Measurements from ENCODE around the gene LMO3. TPM values are rescaled to one million over a fixed set of nuclear protein-coding genes. Genes with fewer than 3 reads are reported as not detected.

The LMO3 gene
- total and polyA plus RNA-seq, 2 donors (not counting 3 experiments of a cell fraction or from before 2014, with no cell fraction given) = not detected

- FAIRE-seq (no peak), DNase-seq (ENCODE audit: low read depth, low spot score) (no peak)
- no peaks in the 10 kb centered on the region for H3K9me1 ChIP-seq (replicated peaks; ENCODE audit: control insufficient read depth, extremely low read depth, insufficient read depth, low read length)
- H4K20me1 ChIP-seq (replicated peaks; ENCODE audit: control insufficient read depth, extremely low read depth, insufficient read depth, low read length) = no peaks in the 10 kb centered on the region
- CTCF ChIA-PET = no interaction called here
- no peak overlapping the region for H2AFZ ChIP-seq (ENCODE audit: low read depth, low read length)
- no peaks in the 10 kb centered on the region for H3K4me1 ChIP-seq (ENCODE audit: control insufficient read depth, extremely low read depth, insufficient read depth, low read length)
- intact Hi-C loops (cut with micrococcal nuclease) (no loop called here), dilution Hi-C loops (cut with MboI; ENCODE audit: extremely low pct_ligation_motif_present, low sequenced_read_pairs) (no loop called here)
- no peaks in the 10 kb centered on the region for H3K36me3 ChIP-seq (ENCODE audit: control insufficient read depth in 2 of 2, extremely low read depth in 1 of 2, insufficient read depth in 2 of 2, low read length in 2 of 2)
- no peaks in the 10 kb centered on the region for H3K79me2 ChIP-seq (ENCODE audit: control insufficient read depth, insufficient read depth, low read length)
- no peaks in the 10 kb centered on the region for H3K9me3 ChIP-seq (replicated peaks; ENCODE audit: control insufficient read depth, insufficient read depth, low read length)
- no peak overlapping the region for H3K4me2 ChIP-seq (ENCODE audit: insufficient read depth, low read length)
- TF ChIP-seq EZH2 (IDR thresholded peaks at IDR 0.05; ENCODE audit: borderline replicate concordance, low read depth, low read length, severe bottlenecking) (no peak), JUN (IDR thresholded peaks at IDR 0.05; ENCODE audit: borderline replicate concordance, insufficient read depth, insufficient read length, low read depth) (no peak)
- TF ChIP-seq, protein P1, sequence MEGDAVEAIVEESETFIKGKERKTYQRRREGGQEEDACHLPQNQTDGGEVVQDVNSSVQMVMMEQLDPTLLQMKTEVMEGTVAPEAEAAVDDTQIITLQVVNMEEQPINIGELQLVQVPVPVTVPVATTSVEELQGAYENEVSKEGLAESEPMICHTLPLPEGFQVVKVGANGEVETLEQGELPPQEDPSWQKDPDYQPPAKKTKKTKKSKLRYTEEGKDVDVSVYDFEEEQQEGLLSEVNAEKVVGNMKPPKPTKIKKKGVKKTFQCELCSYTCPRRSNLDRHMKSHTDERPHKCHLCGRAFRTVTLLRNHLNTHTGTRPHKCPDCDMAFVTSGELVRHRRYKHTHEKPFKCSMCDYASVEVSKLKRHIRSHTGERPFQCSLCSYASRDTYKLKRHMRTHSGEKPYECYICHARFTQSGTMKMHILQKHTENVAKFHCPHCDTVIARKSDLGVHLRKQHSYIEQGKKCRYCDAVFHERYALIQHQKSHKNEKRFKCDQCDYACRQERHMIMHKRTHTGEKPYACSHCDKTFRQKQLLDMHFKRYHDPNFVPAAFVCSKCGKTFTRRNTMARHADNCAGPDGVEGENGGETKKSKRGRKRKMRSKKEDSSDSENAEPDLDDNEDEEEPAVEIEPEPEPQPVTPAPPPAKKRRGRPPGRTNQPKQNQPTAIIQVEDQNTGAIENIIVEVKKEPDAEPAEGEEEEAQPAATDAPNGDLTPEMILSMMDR (IDR thresholded peaks at IDR 0.05; ENCODE audit: extremely low read depth in 1 of 2, insufficient read depth in 1 of 2, low read depth in 1 of 2, low read length in 2 of 2) = no peak
- POLR2A ChIA-PET = no interaction called here
- H3K9ac ChIP-seq (replicated peaks; ENCODE audit: extremely low read depth, insufficient read depth, low read length) = no peak overlapping the region
- no peak overlapping the region for H3K27ac ChIP-seq (ENCODE audit: insufficient read depth, low read depth, low read length)
- no TSS peak for BruUV-seq (replicated peaks)
- no peaks in the 10 kb centered on the region for H3K27me3 ChIP-seq (ENCODE audit: control insufficient read depth in 2 of 2, insufficient read depth in 2 of 2, low read length in 2 of 2)
- no peak overlapping the region for H3K4me3 ChIP-seq (replicated peaks in 1 of 3; ENCODE audit: insufficient read depth in 1 of 3, low read depth in 1 of 3, low read length in 3 of 3)
Measured at GRCh38 chr12:16585781-16586180, 20.2 kb downstream of the LMO3 start.

DNA sequence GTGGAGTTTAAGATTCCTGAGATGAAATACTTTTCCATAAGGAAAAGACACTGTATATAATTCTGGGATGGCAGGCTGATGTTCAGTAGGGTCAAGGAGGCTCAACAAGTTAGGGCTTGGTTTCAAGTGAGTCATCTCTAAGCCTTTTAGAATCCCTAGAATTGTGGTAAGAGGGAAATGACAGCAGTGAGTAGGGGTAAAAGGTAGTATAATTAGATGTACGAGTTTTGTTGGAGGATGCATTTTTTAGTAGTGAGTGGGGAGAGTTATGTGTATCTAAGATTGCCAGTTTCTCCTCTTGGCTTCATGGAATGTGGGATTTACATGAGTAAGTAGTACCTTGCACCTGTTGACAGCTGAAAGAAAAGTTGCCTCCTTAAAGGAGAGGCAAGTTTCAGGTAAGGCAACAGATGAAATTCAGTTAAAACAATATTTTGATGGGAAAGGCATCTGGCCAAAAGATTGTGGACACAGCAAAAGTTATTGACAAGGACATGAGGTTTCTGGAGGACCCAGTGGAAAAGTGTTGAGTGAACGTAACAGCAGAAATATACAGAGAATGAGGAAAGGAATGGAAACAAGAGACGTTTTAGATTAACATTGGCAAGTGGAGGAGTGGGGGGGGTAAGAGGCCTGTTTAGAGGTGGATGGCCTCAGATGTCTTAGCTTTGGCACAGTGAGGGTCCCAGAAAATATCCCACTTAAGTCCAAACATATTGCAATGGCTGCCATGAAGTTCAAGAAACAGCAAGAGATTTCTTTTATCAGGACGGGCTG is 21.8 kb downstream of the LMO3 start:
- H3K27ac ChIP-seq (ENCODE audit: insufficient read depth, low read depth, low read length) = no peak overlapping the region

More for the DNA sequence above, 21.8 kb downstream of the LMO3 start:
- H3K27me3 ChIP-seq (ENCODE audit: control insufficient read depth in 2 of 2, insufficient read depth in 2 of 2, low read length in 2 of 2) = no peaks in the 10 kb centered on the region
- no peaks in the 10 kb centered on the region for H3K9me3 ChIP-seq (replicated peaks; ENCODE audit: control insufficient read depth, insufficient read depth, low read length)
- no TSS peak for BruUV-seq (replicated peaks)
- ChIA-PET CTCF (no interaction called here), POLR2A (no interaction called here)
- H2AFZ ChIP-seq (ENCODE audit: low read depth, low read length) = no peak overlapping the region
- H3K79me2 ChIP-seq (ENCODE audit: control insufficient read depth, insufficient read depth, low read length) = no peaks in the 10 kb centered on the region
- H3K36me3 ChIP-seq (ENCODE audit: control insufficient read depth in 2 of 2, extremely low read depth in 1 of 2, insufficient read depth in 2 of 2, low read length in 2 of 2) = no peaks in the 10 kb centered on the region
- no peak overlapping the region for H3K4me2 ChIP-seq (ENCODE audit: insufficient read depth, low read length)
- FAIRE-seq (no peak), DNase-seq (ENCODE audit: low read depth, low spot score) (no peak)
- no peak overlapping the region for H3K4me3 ChIP-seq (replicated peaks in 1 of 3; ENCODE audit: insufficient read depth in 1 of 3, low read depth in 1 of 3, low read length in 3 of 3)
- dilution Hi-C loops (cut with MboI; ENCODE audit: extremely low pct_ligation_motif_present, low sequenced_read_pairs) (no loop called here), intact Hi-C loops (cut with micrococcal nuclease) (no loop called here)
- no peaks in the 10 kb centered on the region for H3K4me1 ChIP-seq (ENCODE audit: control insufficient read depth, extremely low read depth, insufficient read depth, low read length)
- H3K9me1 ChIP-seq (replicated peaks; ENCODE audit: control insufficient read depth, extremely low read depth, insufficient read depth, low read length) = no peaks in the 10 kb centered on the region
- H3K9ac ChIP-seq (replicated peaks; ENCODE audit: extremely low read depth, insufficient read depth, low read length) = no peak overlapping the region
- no peaks in the 10 kb centered on the region for H4K20me1 ChIP-seq (replicated peaks; ENCODE audit: control insufficient read depth, extremely low read depth, insufficient read depth, low read length)
- TF ChIP-seq MAX (IDR thresholded peaks at IDR 0.05; ENCODE audit: insufficient read depth, insufficient read length) (no peak), EZH2 (IDR thresholded peaks at IDR 0.05; ENCODE audit: borderline replicate concordance, low read depth, low read length, severe bottlenecking) (no peak), MYC (IDR thresholded peaks at IDR 0.05; ENCODE audit: low read depth, low read length) (no peak), JUN (IDR thresholded peaks at IDR 0.05; ENCODE audit: borderline replicate concordance, insufficient read depth, insufficient read length, low read depth) (no peak), GATA2 (IDR thresholded peaks at IDR 0.05; ENCODE audit: insufficient read depth, insufficient read length, low read depth, low read length) (no peak), FOS (IDR thresholded peaks at IDR 0.05; ENCODE audit: borderline replicate concordance, insufficient read depth, low read length) (no peak), POLR2AphosphoS5 (IDR thresholded peaks at IDR 0.05; ENCODE audit: insufficient read depth, low read depth, low read length) (no peak), POLR2A (IDR thresholded peaks at IDR 0.05; ENCODE audit: low read depth, low read length) (no peak)
- TF ChIP-seq, protein P1 (IDR thresholded peaks at IDR 0.05; ENCODE audit: extremely low read depth in 1 of 2, insufficient read depth in 1 of 2, low read depth in 1 of 2, low read length in 2 of 2) = no peak

All from endothelial cell of umbilical vein (primary cell).